Parathyroid adenoma (tissue), 2 donors: ENCODE measurements around the gene HECW1.

Source experiments
- H2AFZ ChIP-seq: fragments of 300-600 bp; sonication (generic); one replicate; pipeline ENCODE4 v1.7.0; 2017; ENCODE audit warnings: antibody characterized with exemption, mild to moderate bottlenecking
- H3K27ac ChIP-seq: fragments of 300-600 bp; sonication (generic); one replicate; pipeline ENCODE4 v1.7.0; 2017
- H3K27me3 ChIP-seq: fragments of 300-600 bp; sonication (generic); one replicate; pipeline ENCODE4 v1.7.0; 2017; ENCODE audit warnings: low read length; ENCODE audit not compliant: control insufficient read depth, insufficient read depth
- H3K36me3 ChIP-seq: fragments of 300-600 bp; sonication (generic); one replicate; pipeline ENCODE4 v1.7.0; 2017; ENCODE audit warnings: low read length; ENCODE audit not compliant: control insufficient read depth, insufficient read depth
- H3K4me1 ChIP-seq: fragments of 300-600 bp; sonication (generic); one replicate; pipeline ENCODE4 v1.7.0; 2017; ENCODE audit warnings: control low read depth
- H3K4me2 ChIP-seq: fragments of 300-600 bp; sonication (generic); one replicate; pipeline ENCODE4 v1.7.0; 2017; ENCODE audit warnings: low read length
- H3K4me3 ChIP-seq: fragments of 300-600 bp; sonication (generic); one replicate; pipeline ENCODE4 v1.7.0; 2017; ENCODE audit warnings: low read depth, low read length
- H3K79me2 ChIP-seq: fragments of 300-600 bp; sonication (generic); one replicate; pipeline ENCODE4 v1.7.0; 2017; ENCODE audit warnings: control low read depth
- H3K9ac ChIP-seq: fragments of 300-600 bp; sonication (generic); one replicate; pipeline ENCODE4 v1.7.0; 2017; ENCODE audit warnings: mild to moderate bottlenecking
- H3K9me3 ChIP-seq: fragments of 300-600 bp; sonication (generic); one replicate; pipeline ENCODE4 v1.7.0; 2017; ENCODE audit warnings: low read length; ENCODE audit not compliant: control insufficient read depth
- CTCF ChIP-seq: fragments of 300-600 bp; sonication (generic); IDR thresholded peaks from one replicate; pipeline ENCODE4 v1.7.0; 2017; ENCODE audit warnings: antibody characterized with exemption, mild to moderate bottlenecking
- donor health status: primary hyperparathyroidism.

Gene HECW1

GRCh38 chr7:43247757-43248156 is 135.3 kb downstream of the HECW1 start:
- Histone ChIP-seq H3K4me1 (peaks cover 6% of the 10 kb centered on the region), H3K9ac (no peak overlapping the region), H3K36me3 (no peaks in the 10 kb centered on the region), H2AFZ (no peak overlapping the region), H3K4me2 (no peak overlapping the region), H3K27me3 (no peaks in the 10 kb centered on the region), H3K4me3 (no peak overlapping the region), H3K9me3 (no peaks in the 10 kb centered on the region), H3K79me2 (no peaks in the 10 kb centered on the region), H3K27ac (no peak overlapping the region)
- TF ChIP-seq CTCF = no peak

- no peak for TF ChIP-seq CTCF
- Histone ChIP-seq H3K4me3 (no peak overlapping the region), H3K27ac (no peak overlapping the region), H3K4me2 (no peak overlapping the region), H3K27me3 (no peaks in the 10 kb centered on the region), H2AFZ (no peak overlapping the region), H3K4me1 (no peaks in the 10 kb centered on the region), H3K79me2 (no peaks in the 10 kb centered on the region), H3K9me3 (no peaks in the 10 kb centered on the region), H3K36me3 (no peaks in the 10 kb centered on the region), H3K9ac (no peak overlapping the region)
These were observed 136.1 kb downstream of the HECW1 start for GRCh38 chr7:43248553-43248952.

- Histone ChIP-seq H3K9ac (no peak overlapping the region), H3K4me3 (no peak overlapping the region), H3K79me2 (no peaks in the 10 kb centered on the region), H3K27me3 (no peaks in the 10 kb centered on the region), H3K36me3 (no peaks in the 10 kb centered on the region), H3K27ac (no peak overlapping the region), H3K4me1 (no peaks in the 10 kb centered on the region), H3K4me2 (no peak overlapping the region), H2AFZ (no peak overlapping the region), H3K9me3 (no peaks in the 10 kb centered on the region)
- TF ChIP-seq CTCF = no peak
These were observed 136.7 kb downstream of the HECW1 start for GRCh38 chr7:43248961-43249822.

GRCh38 chr7:43249823-43250145 is 137.3 kb downstream of the HECW1 start:
- no peaks in the 10 kb centered on the region for H3K36me3 ChIP-seq
- no peak overlapping the region for H3K27ac ChIP-seq
- no peak overlapping the region for H3K4me2 ChIP-seq
- no peak overlapping the region for H3K4me3 ChIP-seq
- no peaks in the 10 kb centered on the region for H3K4me1 ChIP-seq
- no peak overlapping the region for H3K9ac ChIP-seq
- H3K79me2 ChIP-seq = no peaks in the 10 kb centered on the region
- no peak for TF ChIP-seq CTCF
- no peak overlapping the region for H2AFZ ChIP-seq
- no peaks in the 10 kb centered on the region for H3K27me3 ChIP-seq
- H3K9me3 ChIP-seq = no peaks in the 10 kb centered on the region
